Fibroblast of lung (primary cell): ENCODE measurements around the gene KCNIP4.

Source experiments
- EZH2 ChIP-seq: IDR thresholded peaks from 2 replicates; pipeline ENCODE4 v1.5.1; 2012; ENCODE audit warnings: low read length, control low read depth, mild to moderate bottlenecking; ENCODE audit errors: missing control alignments
- TF ChIP-seq, protein P1 (sequence below), 2 donors: IDR thresholded peaks in 1 of 2; conservative IDR thresholded peaks in 1 of 2; 1 replicate in 1 of 2; 2 replicates in 1 of 2; pipeline ENCODE4 v1.5.1; 2011 to 2012; ENCODE audit warnings: low read length in 2 of 2, control low read depth in 1 of 2, inconsistent platforms in 1 of 2, low read depth in 1 of 2, mild to moderate bottlenecking in 1 of 2

DNA sequence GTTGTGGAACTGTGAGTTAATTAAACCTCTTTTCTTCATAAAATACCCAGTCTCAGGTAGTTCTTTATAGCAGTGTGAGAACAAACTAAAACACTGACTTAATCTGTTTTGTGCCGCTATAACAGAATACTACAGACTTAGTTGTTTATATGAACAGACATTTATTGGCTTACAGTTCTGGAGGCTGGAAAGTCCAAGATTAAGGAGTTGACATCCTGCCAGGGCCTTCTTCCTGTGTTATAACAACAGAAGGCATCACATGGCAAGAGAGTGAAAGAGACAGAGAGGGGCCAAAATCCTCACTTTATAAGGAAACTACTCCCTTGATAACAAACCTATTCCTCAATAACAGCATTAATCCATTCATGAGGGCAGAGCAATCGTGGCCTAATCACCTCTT, 42.5 kb upstream of the KCNIP4 start:
- TF ChIP-seq, protein P1, sequence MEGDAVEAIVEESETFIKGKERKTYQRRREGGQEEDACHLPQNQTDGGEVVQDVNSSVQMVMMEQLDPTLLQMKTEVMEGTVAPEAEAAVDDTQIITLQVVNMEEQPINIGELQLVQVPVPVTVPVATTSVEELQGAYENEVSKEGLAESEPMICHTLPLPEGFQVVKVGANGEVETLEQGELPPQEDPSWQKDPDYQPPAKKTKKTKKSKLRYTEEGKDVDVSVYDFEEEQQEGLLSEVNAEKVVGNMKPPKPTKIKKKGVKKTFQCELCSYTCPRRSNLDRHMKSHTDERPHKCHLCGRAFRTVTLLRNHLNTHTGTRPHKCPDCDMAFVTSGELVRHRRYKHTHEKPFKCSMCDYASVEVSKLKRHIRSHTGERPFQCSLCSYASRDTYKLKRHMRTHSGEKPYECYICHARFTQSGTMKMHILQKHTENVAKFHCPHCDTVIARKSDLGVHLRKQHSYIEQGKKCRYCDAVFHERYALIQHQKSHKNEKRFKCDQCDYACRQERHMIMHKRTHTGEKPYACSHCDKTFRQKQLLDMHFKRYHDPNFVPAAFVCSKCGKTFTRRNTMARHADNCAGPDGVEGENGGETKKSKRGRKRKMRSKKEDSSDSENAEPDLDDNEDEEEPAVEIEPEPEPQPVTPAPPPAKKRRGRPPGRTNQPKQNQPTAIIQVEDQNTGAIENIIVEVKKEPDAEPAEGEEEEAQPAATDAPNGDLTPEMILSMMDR (conservative IDR thresholded peaks at IDR 0.05 in 1 of 2, IDR thresholded peaks at IDR 0.05 in 1 of 2; ENCODE audit: low read depth in 1 of 2, low read length in 2 of 2) = no peak
- no peak for TF ChIP-seq EZH2
